Mesodermal cell (in vitro differentiated cells): Measurements from ENCODE around the gene HCCS. TPM values are rescaled to one million over a fixed set of nuclear protein-coding genes. Genes with fewer than 3 reads are reported as not detected.

Source experiments
- H3K27ac ChIP-seq: 2 replicates; pipeline ENCODE4 v1.7.0; 2013; ENCODE audit warnings: mild to moderate bottlenecking, low read depth, low read length, moderate library complexity; ENCODE audit not compliant: severe bottlenecking
- H3K36me3 ChIP-seq: 2 replicates; pipeline ENCODE4 v1.7.1; 2013; ENCODE audit warnings: mild to moderate bottlenecking, low read length, moderate library complexity; ENCODE audit not compliant: control insufficient read depth, insufficient read depth
- H3K4me1 ChIP-seq: one replicate; pipeline ENCODE4 v1.7.1; 2013; ENCODE audit warnings: mild to moderate bottlenecking, low read length; ENCODE audit not compliant: insufficient read depth, control insufficient read depth, poor library complexity, severe bottlenecking
- H3K4me3 ChIP-seq: 2 replicates; pipeline ENCODE4 v1.7.0; 2013; ENCODE audit warnings: low read length, control low read depth, mild to moderate bottlenecking; ENCODE audit not compliant: insufficient read depth, poor library complexity, severe bottlenecking; ENCODE audit errors: extremely low read depth
- H3K9me3 ChIP-seq: 2 replicates; pipeline ENCODE4 v1.7.1; 2013; ENCODE audit warnings: mild to moderate bottlenecking, low read length, moderate library complexity; ENCODE audit not compliant: control insufficient read depth
- WGBS, 2 experiments: methylation state at CpG; one replicate each; pipeline ENCODE4 v1.1.5; 2013; ENCODE audit warnings: missing lambda C conversion rate in 2 of 2; ENCODE audit not compliant: insufficient coverage in 2 of 2; 5-methylcytosine and 5-hydroxymethylcytosine counted together
- polyA plus RNA-seq, 2 experiments: library from polyadenylated mRNA; stranded (reverse); fragments of 50-300 nt; gene quantifications; one replicate each; pipeline ENCODE4 v1.2.3, GENCODE V29; 2013

Gene HCCS
- 22.1 TPM for polyA plus RNA-seq (2013, experiment 1 of 2)
- 21.6 TPM for polyA plus RNA-seq (2013, experiment 2 of 2)

GRCh38 chrX:11111037-11111851 lies at the start of gene HCCS:
Gene HCCS (plus strand): TSS chrX:11111332. CDS start chrX:11112061, 729 bp downstream.
- H3K9me3 ChIP-seq, result no peaks in the 10 kb centered on the region
- no peaks in the 10 kb centered on the region for H3K4me1 ChIP-seq
- WGBS, 2 experiments, result 0 to 1% methylated on average over 6 to 10 of the region's 58 CpGs
- H3K36me3 ChIP-seq, result peaks cover 30% of the 10 kb centered on the region
- H3K27ac ChIP-seq, result peak within 1 kb of the TSS; percentile 92
- H3K4me3 ChIP-seq, result peak within 1 kb of the TSS; percentile 57

GRCh38 chrX:11064276-11064675 lies 46.9 kb upstream of the HCCS start:
- 100% methylated on average over 3 of the region's 5 CpGs for WGBS, 2 experiments
- H3K4me3 ChIP-seq, result no peak overlapping the region
- no peaks in the 10 kb centered on the region for H3K9me3 ChIP-seq
- no peak overlapping the region for H3K27ac ChIP-seq
- no peaks in the 10 kb centered on the region for H3K4me1 ChIP-seq
- H3K36me3 ChIP-seq, result no peaks in the 10 kb centered on the region

- no CpG with 5 or more reads among the region's 8 CpGs for WGBS, 2 experiments
- H3K27ac ChIP-seq, result no peak overlapping the region
Measured at GRCh38 chrX:11064851-11065600, 46.1 kb upstream of the HCCS start.

GRCh38 chrX:11066812-11067211 lies 44.3 kb upstream of the HCCS start:
- Histone ChIP-seq H3K4me3 (no peak overlapping the region), H3K36me3 (no peaks in the 10 kb centered on the region)
- 80% methylated on average over 1 of the region's 2 CpGs; no CpG with 5 or more reads in 1 of the 2 experiments for WGBS, 2 experiments

More at GRCh38 chrX:11064851-11065600, 46.1 kb upstream of the HCCS start:
- Histone ChIP-seq H3K4me1 (no peaks in the 10 kb centered on the region), H3K4me3 (no peak overlapping the region), H3K9me3 (no peaks in the 10 kb centered on the region), H3K36me3 (no peaks in the 10 kb centered on the region)

GRCh38 chrX:11073381-11073780 lies 37.8 kb upstream of the HCCS start:
- no peaks in the 10 kb centered on the region for H3K9me3 ChIP-seq
- no peak overlapping the region for H3K4me3 ChIP-seq
- no peaks in the 10 kb centered on the region for H3K4me1 ChIP-seq
- WGBS, 2 experiments, result no CpG with 5 or more reads among the region's 1 CpG
- H3K27ac ChIP-seq, result no peak overlapping the region
- no peaks in the 10 kb centered on the region for H3K36me3 ChIP-seq

More at GRCh38 chrX:11066812-11067211, 44.3 kb upstream of the HCCS start:
- H3K9me3 ChIP-seq, result no peaks in the 10 kb centered on the region
- H3K27ac ChIP-seq, result no peak overlapping the region
- H3K4me1 ChIP-seq, result no peaks in the 10 kb centered on the region

GRCh38 chrX:11080741-11081305 lies 30.3 kb upstream of the HCCS start:
- WGBS, 2 experiments, result no CpG with 5 or more reads among the region's 4 CpGs
- Histone ChIP-seq H3K4me3 (no peak overlapping the region), H3K36me3 (no peaks in the 10 kb centered on the region), H3K27ac (no peak overlapping the region), H3K9me3 (no peaks in the 10 kb centered on the region), H3K4me1 (no peaks in the 10 kb centered on the region)

GRCh38 chrX:11081511-11081910 lies 29.6 kb upstream of the HCCS start:
- Histone ChIP-seq H3K36me3 (no peaks in the 10 kb centered on the region), H3K4me3 (no peak overlapping the region), H3K4me1 (no peaks in the 10 kb centered on the region), H3K9me3 (no peaks in the 10 kb centered on the region), H3K27ac (no peak overlapping the region)
- no CpG with 5 or more reads among the region's 2 CpGs for WGBS, 2 experiments

- Histone ChIP-seq H3K36me3 (no peaks in the 10 kb centered on the region), H3K27ac (no peak overlapping the region), H3K9me3 (no peaks in the 10 kb centered on the region), H3K4me3 (no peak overlapping the region), H3K4me1 (no peaks in the 10 kb centered on the region)
- WGBS, 2 experiments, result no CpG with 5 or more reads among the region's 1 CpG
Measured at GRCh38 chrX:11085305-11085704, 25.8 kb upstream of the HCCS start.

- H3K9me3 ChIP-seq, result no peaks in the 10 kb centered on the region
- no CpG with 5 or more reads among the region's 1 CpG for WGBS, 2 experiments
- no peaks in the 10 kb centered on the region for H3K4me1 ChIP-seq
- no peak overlapping the region for H3K27ac ChIP-seq
- no peak overlapping the region for H3K4me3 ChIP-seq
- H3K36me3 ChIP-seq, result no peaks in the 10 kb centered on the region
Measured at GRCh38 chrX:11089802-11090201, 21.3 kb upstream of the HCCS start.

- Histone ChIP-seq H3K9me3 (no peaks in the 10 kb centered on the region), H3K4me3 (no peak overlapping the region), H3K27ac (no peak overlapping the region), H3K4me1 (peaks cover 9% of the 10 kb centered on the region), H3K36me3 (no peaks in the 10 kb centered on the region)
Measured at GRCh38 chrX:11097933-11098332, 13.2 kb upstream of the HCCS start.
